ENCODE results near the gene SHOC1.
"Not testable (repeated sequence)": the region's sequence is repeated elsewhere in the genome, so short reads cannot be mapped to it uniquely, and the experiment has no call there.

Gene SHOC1

DNA sequence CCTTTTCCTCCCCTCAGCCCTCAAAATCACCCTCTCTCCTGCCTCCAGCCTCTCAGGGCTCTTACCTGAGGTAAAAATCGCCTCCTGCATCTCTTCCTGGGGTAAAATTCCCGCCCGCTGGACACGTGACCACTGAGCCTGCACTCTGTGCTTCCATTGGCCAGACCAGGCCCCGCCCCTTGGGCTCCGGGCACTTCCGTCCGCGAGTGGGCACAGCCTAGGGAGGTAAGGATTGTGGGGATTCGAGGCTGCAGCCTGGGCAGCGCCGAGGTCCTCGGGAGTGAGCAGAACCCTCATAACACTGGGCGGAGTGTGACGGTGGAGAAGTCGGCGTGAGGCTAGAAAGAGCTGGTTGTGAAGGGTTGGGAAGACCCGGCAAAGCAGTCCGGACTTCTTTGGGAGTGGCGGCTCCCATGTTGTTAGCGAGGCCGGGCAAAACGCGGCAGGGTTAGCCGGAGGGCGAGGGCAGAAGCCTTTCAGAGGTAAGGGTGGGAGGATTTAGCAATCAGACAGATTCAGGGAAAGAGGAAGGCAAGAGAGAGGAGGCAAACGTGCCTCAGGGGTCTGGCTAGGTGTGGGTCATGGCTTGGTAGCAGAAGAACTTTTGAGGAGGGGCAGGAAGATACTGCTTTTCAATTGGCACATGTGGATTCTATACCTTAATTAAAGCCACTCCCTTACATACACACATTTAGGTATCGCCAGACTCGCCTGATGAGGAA lies at the start of gene SHOC1:
TSS of gene SHOC1 (minus strand) at position 103 of the 722 bp plus-strand sequence. CDS start 3,519 bp downstream, outside the sequence.
- no peak for FAIRE-seq

DNA sequence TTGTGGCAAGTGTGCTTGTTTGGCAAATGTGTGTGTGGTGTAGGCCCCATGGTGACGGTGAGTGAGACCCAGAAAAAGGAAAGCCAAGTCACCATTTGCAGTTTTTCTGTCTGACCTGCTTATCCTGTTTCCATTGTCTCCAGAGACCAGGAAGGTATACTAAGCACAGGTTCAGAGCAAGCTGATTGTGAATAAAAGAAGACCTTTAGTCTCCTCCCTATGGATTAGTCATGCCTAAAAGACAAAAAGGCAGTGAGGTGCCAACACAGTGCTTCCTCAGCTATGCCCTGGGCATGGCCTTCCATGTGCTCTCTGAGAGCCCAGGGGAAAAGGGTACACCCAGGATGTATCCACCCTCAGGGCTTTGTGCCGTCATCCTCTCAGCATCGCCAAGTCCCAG lies 49.2 kb upstream of the SHOC1 start:
- FAIRE-seq = no peak

DNA sequence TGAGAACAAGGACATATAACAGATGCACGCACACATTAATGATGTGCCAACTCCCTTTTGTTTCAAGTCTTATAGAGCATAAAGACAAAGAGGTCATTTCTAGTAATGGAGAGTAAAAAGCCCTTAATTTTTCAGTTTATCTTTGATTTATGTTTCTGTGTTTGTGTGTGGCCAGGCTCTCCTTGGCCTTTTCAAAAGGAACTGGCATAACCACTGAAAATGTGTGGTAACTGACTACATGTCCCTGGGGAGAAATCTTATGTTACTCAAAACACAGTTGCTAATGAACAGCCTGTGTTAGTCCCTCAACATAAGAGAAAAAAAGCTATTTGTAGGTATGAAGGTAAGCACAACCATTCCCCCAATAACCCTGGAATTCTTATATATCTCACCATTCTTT lies 47.6 kb upstream of the SHOC1 start:
- FAIRE-seq = no peak

DNA sequence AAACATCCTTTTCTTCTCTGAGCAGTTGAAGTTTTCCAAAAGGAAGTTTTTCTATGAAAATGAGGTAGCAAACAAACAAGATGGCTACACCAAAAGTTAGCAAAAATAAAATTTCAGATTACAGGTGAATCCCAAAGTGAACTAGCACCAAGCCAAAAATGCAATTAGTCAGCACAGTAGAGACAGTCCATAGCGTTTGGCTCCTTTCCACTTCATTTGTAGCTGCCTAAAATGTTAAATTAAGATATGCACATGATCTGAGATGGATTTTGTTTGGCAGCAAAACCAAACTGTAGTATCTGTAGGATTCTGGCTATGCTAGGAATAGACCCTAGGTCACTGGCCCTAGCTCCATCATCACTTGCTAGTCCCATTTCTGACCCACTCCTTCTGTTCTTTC lies 45.7 kb upstream of the SHOC1 start:
- FAIRE-seq = no peak

DNA sequence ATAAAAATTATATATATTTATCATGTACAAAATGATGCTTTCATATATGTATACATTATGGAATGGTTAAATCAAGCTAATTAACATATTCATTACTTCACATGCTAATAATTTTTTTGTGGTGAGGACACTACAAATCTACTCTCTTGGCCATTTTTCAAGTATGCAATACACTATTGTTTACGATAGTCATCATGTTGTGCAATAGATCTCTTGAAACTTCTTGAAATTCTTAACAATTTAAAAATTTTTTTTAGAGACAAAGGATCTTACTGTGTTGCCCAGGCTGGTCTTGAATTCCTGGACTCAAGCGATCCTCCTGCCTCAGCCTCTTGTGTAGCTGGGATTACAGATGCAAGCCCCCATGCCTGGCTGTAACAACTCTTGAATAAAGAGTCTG lies 45.2 kb upstream of the SHOC1 start:
- FAIRE-seq = no peak

DNA sequence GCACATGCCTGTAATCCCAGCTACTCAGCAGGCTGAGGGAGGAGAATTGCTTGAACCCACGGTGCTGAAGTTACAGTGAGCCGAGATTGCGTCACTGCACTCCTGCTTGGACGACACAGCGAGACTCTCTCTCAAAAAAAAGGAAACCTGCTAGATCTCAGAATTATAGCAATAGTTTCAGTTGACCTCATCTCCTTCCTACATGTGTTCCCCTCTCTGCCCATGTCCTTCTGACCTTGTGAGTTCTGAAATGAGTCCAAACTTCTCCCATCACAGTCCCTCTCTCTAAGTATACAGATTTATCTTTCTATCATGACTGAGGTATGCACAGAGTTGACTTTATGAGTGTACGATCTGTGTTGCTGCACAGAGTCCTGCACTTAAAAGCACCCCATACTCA lies 44.6 kb upstream of the SHOC1 start:
- no peak for FAIRE-seq

DNA sequence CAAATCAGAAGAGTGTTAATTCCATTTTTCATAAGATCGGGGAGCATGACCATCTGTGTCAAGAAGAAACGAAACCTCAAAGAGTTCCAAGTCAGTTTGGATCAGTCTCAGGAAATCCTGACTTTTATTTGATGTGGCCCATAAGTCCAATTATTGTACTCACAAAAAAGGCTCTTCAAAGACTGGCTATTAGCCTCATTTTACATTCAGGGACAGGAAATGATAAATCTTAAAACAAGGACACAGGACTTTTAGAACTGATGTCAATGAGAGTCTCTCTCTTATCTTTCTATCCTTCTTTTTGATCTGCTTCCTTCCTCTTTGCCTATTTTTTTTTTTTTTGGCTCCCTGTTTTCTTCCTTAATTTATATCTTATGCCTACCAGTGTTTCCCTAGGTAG lies 43.7 kb upstream of the SHOC1 start:
- no peak for FAIRE-seq

DNA sequence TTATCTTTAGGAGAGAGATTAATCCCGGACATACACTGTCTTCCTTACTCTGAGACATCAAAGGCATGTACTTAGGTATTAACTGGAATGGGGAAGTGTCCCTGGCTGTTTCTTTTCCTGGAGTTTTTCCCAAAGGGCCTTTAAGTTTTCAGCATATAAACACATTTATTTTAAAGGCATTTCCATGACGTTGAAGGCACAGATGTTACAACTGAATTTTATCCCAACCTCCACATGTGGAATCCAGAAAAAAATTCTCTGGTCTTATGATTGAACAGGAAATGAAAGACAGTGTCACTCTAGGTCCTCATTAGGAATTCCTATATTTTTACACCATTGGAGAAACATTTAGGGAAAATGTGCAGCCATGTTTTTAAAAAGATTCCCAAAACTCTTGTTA lies 41.6 kb upstream of the SHOC1 start:
- no peak for FAIRE-seq

DNA sequence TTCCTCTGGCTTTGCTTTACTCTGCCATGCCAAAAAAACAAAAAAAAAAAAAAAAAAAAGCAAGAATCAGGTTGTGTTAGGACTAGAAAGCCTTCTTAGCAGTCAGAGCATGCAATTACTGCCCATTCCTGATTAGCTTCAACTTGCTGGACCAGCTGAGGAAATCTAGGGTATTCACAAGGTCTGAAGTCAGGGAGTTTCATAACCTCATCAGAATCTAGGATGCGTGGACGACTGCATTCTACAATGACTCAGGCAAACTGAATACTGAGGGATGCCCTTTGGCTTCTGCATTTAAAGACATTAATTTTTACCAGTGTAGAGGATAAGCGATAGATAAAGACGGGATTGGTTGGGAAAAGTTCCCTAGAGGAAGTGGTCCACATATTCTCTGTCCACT lies 39.2 kb upstream of the SHOC1 start:
- no peak for FAIRE-seq

DNA sequence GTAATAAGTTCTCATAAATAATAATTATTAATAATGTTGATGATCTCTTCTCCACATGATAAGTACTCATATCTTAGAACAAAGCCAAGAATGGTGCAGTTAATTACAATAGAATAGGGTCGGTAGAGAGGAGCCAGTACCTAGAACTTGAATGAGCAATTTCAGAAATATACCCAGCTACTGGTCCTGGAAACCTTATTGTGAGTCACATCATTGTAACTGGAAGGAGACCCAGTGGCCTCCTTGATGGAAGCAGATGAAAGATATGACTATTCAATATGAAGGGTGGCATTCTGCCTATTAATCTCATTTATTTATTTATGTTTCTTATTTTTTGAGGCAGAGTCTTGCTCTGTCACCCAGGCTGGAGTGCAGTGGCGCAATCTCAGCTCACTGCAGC lies 37.7 kb upstream of the SHOC1 start:
- FAIRE-seq = no peak

DNA sequence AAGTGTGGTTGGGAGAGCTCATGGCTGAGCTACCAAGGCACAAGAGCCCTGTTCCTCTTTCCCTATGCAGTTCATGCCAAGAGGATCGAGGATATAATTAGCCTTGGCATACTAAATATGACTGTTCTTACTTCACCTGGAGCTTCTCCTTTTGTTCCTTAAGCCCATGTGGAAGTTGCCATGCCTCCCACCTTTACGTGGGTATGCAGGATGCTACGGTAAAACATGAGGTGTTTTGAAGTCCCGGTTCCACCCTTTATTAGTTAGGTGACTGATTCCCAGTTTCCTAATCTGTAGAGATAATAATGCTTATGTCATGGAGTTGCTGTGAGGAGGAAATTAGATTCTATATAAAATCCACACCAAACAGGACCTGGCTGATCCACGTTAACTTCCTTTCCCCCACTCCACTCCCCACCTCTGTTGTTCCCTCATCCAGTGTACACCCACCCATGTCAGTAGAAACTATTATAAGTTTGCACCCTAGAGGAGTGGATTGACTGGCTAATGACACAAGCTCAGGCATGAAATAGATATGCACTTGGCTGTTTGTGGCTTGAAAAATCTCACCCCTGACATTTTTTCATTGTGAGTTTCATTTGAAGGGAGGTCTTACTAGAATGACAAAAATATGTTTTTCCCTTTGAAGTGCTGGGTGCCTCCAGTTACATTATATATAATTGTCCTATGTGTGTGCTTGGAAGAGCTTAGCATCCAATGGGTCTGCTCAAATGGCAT lies 36.8 kb upstream of the SHOC1 start:
- no peak for FAIRE-seq

DNA sequence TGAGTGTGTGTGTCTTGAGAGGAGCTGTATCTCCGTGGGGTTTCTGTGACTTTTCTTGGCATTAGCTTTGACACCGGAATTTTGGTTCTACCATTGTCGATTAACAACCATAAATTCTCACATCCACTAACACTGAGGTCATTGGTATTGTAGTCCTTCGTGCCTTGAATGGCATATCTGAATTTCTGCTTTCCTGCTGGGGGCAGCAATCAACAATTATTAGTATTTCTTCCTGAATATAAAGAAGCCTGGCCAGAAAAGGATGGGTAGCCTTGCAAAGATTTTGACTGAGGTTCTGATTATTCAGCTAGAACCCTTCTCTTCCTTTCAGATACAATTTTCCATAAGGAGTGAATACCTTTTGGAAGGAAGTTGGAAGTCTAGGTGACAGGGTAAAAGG lies 33.5 kb upstream of the SHOC1 start:
- no peak for FAIRE-seq

DNA sequence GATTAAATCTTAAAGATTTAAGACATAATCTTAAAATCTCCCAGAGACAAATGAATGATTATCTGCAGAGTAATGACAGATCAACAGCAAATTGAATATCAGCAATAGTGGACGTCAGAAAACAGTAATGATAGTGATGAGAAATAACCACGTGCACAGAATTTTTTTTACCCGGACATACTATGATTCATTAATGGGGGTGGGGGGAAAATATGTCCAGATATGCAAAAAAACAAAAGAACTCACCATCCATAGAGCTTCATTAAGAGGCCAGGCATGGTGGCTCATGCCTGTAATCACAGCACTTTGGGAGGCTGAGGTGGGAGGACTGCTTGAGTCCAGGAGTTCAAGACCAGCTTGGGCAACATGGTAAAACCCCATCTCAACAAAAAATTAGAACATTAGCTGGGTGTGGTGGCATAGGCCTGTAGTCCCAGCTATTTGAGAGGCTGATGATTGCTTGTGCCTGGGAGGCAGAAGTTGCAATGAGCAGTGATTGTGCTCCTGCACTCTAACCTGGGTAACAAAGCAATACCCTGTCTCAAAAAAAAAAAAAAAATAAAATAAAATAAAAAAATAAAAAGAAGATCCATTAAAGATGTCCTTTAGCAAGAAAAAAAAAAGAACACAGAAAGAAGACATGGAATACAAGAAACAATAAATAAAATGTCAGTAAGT lies 30.9 kb upstream of the SHOC1 start:
- no peak for FAIRE-seq

DNA sequence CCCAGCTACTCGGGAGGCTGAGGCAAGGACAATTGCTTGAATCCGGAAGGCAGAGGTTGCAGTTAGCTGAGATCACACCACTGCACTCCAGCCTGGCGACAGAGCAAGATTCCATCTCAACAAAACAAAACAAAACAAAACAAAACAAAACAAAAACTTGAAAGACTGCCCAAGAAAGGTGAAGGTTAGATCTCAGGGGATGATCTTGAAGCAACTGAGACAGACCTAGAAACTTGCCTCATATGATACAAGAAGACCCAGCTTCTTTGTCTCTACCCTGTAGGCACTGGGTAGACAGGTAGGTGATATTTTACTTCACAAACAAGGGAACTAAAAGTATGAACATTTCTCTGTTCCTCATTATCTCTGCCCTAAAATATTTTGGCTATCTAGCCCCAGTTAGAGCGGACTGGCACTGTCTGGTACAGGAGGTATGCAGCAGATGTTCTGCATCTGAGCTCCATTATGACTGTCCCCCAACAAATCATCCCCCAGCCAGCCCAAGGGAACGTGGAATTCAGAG lies 26.3 kb upstream of the SHOC1 start:
- no peak for FAIRE-seq

DNA sequence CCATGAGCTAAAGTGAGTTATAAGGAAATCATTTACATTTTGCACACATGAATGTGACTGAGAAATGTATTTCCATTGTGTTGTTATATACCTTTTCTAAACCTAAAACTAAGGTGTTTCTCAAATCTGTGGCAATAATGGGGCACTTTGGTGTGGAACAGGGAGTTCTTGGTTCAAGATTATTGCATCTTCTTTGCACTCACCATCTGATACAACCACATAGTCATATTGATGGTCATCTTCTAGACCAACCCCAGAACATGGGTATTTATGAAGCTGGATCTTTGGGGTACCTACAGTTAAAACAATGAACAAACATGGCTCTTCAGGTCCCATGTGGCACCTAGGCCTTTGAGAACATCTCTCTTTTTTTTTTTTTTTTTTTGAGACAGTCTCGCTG lies 24.6 kb upstream of the SHOC1 start:
- no peak for FAIRE-seq

DNA sequence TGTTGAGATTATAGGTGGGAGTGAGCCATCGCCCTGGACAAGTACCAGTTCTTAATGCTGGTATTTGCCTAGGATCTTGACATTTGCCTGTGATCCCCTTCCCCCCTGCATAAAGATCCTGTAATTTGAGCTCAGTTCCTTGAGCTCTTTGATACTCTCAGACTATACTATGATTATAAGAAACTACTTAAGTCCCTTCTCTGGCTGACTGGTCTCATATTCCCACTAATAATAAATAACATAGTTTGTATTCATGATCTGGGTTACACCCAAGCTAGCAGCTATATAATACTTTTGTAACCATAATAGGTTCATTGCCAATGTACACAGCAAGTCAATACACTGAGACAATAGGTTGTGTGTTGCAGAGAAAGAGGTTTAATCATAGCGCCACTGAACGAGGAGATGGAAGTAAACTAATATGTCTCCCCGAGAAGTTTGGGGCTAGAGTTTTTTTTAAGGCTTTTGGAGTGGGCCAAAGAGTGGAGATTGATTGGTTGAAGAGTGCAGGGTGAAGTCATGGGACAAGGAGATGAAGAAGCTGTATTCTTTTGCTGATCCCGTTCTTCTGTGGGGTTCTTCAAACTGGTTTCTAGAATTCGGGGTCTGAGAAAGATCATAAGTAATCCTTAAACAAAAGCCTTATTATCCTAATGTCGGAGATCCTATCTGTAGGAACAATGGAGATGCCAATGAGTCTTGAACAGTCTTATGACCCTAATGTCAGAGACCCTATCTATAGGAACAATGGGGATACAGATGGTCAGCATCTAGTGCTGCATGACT lies 20.7 kb upstream of the SHOC1 start:
- no peak for FAIRE-seq

DNA sequence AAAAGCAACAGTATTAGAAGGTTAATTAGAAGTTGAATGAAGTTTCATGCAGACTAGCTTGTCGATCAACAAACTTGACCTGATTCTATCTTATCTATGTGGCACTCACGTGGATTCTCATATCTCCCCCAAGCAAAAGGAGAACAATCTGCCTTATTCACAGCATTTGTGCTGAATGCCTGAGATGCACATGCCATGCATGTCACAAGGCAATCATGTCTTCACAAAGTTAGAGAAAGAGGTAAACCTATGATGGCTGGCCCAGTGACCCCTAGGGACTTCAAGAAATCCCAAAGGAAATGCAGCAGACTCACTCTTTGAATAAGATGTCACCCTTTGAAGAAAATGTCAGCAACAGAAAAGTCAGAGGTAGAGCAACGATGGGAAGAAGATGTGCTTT lies 17.6 kb upstream of the SHOC1 start:
- FAIRE-seq = no peak

DNA sequence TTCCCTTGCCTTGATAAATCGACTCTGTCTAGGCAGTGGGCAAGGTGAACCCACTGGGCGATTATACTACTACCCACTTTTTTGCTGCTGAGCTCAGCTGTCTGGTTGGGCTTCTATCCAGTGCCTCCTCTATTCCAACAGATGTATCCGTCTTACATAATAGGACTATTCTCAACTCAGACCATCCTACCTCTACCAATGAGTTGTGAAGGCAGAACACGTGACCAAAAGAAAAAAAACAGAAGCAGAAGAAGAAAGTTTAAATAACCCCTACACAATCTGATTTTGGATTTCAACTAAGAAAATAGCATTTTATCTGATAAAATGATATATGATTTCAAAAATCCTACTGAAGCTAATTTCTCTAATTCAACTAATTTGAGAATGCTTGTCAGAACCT lies 16.2 kb upstream of the SHOC1 start:
- no peak for FAIRE-seq

DNA sequence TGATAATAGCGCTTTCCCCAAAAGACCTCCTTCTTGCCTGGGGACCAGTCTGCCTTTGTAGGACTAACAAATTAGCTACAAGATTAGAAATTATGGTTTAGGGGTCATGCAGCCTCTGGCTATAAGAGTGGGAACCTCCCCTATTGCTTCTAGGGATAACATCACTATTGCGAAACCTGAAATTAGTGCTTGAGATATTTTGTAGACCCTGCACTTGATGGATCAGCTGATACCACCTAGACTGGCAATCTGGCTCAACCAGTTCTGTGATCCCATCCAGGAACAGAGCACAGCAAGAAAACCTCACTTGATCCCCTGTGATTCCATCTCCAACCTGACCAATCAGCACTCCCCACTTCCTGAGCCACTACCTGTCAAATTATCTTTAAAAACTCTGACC lies 15.7 kb upstream of the SHOC1 start:
- FAIRE-seq = not testable (repeated sequence)

DNA sequence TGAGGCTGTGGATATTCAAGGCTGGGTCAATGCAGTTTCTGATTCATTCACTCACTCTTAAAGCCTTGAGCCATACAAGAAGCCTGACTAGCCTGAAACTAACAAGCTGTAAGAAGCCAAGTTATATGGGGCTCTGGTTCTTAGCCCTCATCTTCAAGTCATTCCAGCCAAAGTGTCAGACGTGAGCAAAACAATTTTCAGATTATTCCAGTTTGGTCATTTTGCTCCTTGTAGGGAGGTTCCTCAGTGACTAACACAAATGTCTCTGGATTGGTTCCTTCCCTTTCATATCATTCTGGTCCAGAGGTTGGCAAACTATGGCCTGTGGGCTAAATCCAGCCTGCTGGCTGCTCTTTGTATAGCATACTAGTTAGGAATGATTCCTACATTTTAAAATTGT lies 12.5 kb upstream of the SHOC1 start:
- FAIRE-seq = no peak

DNA sequence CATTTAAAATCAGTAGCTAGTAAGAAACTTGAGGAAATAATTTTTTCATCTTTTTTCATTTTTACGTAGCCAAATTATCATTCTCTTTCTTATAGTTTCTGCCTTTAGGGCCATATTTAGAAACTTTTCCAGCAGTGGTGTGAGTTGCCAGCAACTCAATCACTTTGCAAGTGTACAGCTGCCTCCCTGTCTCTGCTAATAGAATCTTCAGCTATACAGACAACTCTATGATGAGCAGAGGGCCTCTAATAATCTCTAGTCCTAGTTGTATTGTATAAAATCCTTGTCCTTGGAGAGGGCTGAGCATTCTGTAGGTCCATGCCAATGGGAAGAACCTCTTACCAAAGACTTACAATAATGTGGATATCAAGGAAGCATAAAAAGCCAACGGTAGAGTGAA lies 11.5 kb upstream of the SHOC1 start:
- FAIRE-seq = no peak

DNA sequence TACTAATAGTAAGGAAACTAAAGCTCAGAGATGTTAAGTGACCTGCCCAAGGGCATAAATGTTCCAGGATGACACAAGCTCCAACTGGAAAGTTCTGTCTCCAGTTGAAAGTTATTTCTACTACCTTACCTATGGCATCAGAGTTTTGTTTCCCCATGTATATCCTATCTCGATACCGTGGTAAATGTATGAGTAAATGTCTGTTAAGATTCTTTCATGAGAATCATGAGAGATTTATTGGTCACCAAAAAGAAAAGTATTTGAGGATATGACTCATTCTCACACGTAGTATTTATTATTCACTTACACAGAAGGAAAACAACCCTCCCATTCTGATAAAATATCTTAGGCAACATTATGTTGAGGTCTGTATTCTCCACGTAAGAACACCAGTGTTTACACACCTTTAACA lies 11.1 kb upstream of the SHOC1 start:
- FAIRE-seq = no peak

DNA sequence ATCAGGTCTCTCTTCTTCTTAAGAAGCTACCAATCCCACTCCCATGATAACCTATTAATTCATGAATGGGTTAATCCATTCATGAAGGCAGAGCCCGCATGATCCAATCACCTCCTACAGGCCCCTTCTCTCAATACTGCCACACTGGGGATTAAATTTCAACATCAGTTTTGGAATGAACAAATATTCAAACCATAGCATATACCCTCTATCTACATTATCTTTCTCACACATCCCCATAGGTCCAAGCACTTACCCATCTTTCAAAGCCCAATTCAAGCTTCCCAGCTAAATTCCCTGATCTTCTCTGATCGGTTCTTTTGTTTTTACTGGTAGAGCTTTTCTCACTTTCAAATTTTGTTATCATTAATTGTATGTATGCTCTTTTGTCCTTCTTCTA lies 10.5 kb upstream of the SHOC1 start:
- FAIRE-seq = no peak

Data from endometrium (tissue), 2 donors.